Measurements from ENCODE around the gene CYGB. TPM values are rescaled to one million over a fixed set of nuclear protein-coding genes. Genes with fewer than 3 reads are reported as not detected.

CYGB gene
- total RNA-seq, 4 donors from 2014 or later, result 1.3 to 12.8 (median 6.9) TPM

DNA sequence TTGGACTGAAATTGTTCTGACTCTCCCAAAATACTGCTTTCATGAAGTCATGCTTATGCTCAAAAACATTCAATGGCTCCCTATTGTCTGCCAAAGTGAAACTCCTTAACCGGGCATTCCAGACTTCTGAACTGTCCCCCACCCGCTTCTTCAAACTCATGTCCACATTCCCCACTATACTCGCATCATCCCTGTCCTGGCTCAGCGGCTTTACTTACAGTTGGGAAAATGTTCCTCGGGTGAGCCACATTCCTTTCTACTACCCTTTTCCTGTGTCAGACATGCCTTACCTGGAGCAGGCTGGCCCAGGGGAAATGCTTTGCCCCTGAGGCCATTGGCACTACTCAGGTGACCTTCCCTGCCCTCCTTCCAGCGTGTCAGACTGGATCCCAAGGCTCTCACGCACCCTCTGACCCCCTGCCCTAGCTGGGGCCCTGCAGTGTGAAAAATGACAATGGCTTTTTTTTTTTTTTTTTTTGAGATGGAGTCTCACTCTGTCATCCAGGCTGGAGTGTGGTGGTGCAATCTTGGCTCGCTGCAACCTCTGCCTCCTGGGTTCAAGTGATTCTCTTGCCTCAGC is 5.3 kb downstream of the CYGB start:
- 56 to 61% methylated on average over 7 to 8 of the region's 8 CpGs for WGBS, 2 donors
- H3K4me1 ChIP-seq, result peaks cover 42 to 79% (median 53%) of the 10 kb centered on the region in 3 donors
- DNase-seq, result no peak

DNA sequence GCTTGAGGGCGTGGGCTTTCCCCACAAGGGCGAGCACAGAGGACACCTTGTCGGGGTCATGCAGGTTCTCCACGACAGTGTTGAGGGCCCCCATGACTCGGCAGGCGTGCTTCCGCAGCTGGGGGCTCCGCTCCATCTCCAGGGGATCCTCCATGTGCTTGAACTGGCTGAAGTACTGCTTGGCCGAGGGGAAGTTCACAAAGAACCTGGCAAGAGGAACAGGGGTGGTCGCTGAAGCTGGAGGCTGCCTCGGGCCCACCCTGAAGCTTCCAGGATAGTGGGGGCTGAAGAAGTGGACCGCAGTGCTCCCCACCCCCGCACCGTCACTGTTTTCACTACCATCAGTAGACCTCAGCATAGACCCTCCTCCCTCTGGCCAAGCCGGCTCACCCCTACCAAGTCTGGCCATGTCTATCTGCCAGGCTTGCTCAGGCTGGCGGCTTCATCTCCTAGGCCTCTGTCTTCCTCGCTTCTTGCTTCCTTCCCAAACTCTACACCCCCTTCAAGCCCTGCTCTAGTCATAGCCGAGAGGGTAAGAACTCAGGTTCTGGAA is 5.9 kb downstream of the CYGB start:
- intact Hi-C loops (cut with DNase I), result no loop called here
- WGBS, 2 donors, result 75 to 87% methylated on average over 6 to 7 of the region's 18 CpGs
- no peaks in the 10 kb centered on the region for H3K9me3 ChIP-seq
- H3K27ac ChIP-seq, result peak overlapping the region; percentile 68 to 96 (median 88)
- no peak overlapping the region for H3K4me3 ChIP-seq
- peaks cover 43 to 80% (median 55%) of the 10 kb centered on the region in 3 donors for H3K4me1 ChIP-seq
- TF ChIP-seq, protein P1, sequence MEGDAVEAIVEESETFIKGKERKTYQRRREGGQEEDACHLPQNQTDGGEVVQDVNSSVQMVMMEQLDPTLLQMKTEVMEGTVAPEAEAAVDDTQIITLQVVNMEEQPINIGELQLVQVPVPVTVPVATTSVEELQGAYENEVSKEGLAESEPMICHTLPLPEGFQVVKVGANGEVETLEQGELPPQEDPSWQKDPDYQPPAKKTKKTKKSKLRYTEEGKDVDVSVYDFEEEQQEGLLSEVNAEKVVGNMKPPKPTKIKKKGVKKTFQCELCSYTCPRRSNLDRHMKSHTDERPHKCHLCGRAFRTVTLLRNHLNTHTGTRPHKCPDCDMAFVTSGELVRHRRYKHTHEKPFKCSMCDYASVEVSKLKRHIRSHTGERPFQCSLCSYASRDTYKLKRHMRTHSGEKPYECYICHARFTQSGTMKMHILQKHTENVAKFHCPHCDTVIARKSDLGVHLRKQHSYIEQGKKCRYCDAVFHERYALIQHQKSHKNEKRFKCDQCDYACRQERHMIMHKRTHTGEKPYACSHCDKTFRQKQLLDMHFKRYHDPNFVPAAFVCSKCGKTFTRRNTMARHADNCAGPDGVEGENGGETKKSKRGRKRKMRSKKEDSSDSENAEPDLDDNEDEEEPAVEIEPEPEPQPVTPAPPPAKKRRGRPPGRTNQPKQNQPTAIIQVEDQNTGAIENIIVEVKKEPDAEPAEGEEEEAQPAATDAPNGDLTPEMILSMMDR (IDR thresholded peaks at IDR 0.05), result no peak
- TF ChIP-seq POLR2A (IDR thresholded peaks at IDR 0.05), result no peak
- peaks cover 0 to 11% (median 0%) of the 10 kb centered on the region in 4 donors for H3K27me3 ChIP-seq
- H3K36me3 ChIP-seq, result no peaks in the 10 kb centered on the region
- DNase-seq, result no peak

More for the DNA sequence above, 5.3 kb downstream of the CYGB start:
- no peaks in the 10 kb centered on the region for H3K9me3 ChIP-seq
- no peak for TF ChIP-seq POLR2A (IDR thresholded peaks at IDR 0.05)
- TF ChIP-seq, protein P1 (IDR thresholded peaks at IDR 0.05), result no peak
- no peaks in the 10 kb centered on the region for H3K36me3 ChIP-seq
- intact Hi-C loops (cut with DNase I), result no loop called here
- H3K27ac ChIP-seq, result peak overlapping the region in 3 of 4 donors; percentile 87 to 96 (median 89)
- H3K27me3 ChIP-seq, result peaks cover 0 to 17% (median 3%) of the 10 kb centered on the region in 4 donors
- H3K4me3 ChIP-seq, result no peak overlapping the region

DNA sequence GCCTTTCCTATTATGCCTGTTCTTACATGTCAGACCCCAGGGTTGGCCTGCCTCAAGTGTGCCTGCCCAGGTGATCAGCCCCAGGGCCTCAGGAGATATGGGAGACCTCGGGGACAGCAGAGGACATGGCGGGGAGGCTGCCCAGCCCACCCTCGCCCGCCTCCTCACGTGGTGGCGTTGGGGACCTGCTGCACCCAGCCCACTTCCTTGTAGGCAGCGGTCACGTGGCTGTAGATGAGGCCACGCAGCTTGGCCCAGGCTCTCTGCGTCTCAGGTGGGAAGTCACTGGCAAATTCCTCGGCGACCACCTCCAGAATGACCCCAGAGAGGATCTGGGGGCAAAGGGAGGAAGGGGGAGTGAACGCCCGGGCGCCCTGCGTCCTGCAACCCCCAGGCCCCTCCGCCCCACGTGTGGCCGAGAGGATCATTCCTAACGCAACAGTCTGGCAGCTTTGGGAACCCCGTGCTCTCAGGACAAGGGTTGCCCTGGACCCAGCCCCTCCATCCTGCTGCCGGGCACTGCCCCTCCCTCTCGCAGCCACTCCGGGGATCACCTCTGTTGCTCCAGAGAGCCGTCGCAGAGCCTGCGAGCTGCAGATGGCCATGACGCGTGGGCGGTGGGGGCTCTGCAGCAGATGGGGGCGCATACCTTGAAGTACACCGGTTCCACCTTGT is 6.6 kb downstream of the CYGB start:
- no peak for DNase-seq
- 90% methylated on average over 2 to 6 of the region's 32 CpGs for WGBS, 2 donors
- Histone ChIP-seq H3K27ac (peak overlapping the region; percentile 68 to 96 (median 88)), H3K9me3 (no peaks in the 10 kb centered on the region), H3K27me3 (peaks cover 0 to 6% (median 0%) of the 10 kb centered on the region in 4 donors), H3K4me1 (peaks cover 43 to 76% (median 55%) of the 10 kb centered on the region in 3 donors), H3K36me3 (no peaks in the 10 kb centered on the region), H3K4me3 (no peak overlapping the region)
- intact Hi-C loops (cut with DNase I), result no loop called here
- TF ChIP-seq, protein P1 (IDR thresholded peaks at IDR 0.05), result no peak
- TF ChIP-seq POLR2A (IDR thresholded peaks at IDR 0.05), result no peak

DNA sequence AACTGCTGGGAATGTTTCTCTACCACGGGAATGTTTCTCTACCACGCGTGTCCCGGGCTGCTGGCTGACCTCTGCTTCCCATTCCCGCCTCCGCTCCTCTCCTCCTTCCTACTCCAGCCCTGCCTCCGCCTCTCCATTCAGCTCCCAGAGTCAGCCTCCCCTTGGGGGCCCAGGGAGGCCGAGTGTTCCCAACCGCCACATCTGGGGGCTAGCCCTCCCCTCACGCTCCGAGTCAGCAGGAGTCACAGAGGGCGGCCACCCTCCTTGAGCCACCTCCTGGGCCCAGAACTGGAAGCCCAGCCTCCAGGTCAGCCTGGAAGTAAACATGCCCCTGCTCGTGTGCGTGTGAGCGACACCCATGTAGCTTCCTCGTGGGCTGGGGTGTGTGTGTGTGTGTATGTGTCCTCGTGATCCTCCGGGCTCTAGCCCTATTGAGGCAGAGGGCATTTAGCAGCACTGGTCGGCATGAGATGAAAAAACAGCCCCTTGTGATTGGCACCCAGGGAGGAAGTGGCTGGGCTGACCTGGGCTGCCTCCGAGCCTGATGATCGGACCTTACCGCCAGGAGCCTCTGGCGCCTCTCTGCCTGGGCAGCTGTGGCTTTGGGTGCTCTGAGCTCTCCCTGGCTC is 7.3 kb downstream of the CYGB start:
- DNase-seq, result no peak
- Histone ChIP-seq H3K9me3 (no peaks in the 10 kb centered on the region), H3K4me1 (peaks cover 44 to 74% (median 55%) of the 10 kb centered on the region in 3 donors), H3K36me3 (no peaks in the 10 kb centered on the region), H3K27me3 (no peaks in the 10 kb centered on the region), H3K4me3 (peak overlapping the region in 1 of 4 donors; percentile 45), H3K27ac (peak overlapping the region; percentile 68 to 96 (median 88))
- TF ChIP-seq, protein P1 (IDR thresholded peaks at IDR 0.05), result no peak
- TF ChIP-seq POLR2A (IDR thresholded peaks at IDR 0.05), result peak in 1 of 4 donors; percentile 7
- intact Hi-C loops (cut with DNase I), result no loop called here
- WGBS, 2 donors, result 24 to 26% methylated on average over 4 to 19 of the region's 23 CpGs

Measured in esophagus squamous epithelium (tissue), 5 donors.